MM.1S (cell line): ENCODE measurements around the gene CACHD1.

ENCODE experiments used
- DNase-seq: peaks from one replicate; pipeline ENCODE4 v3.0.0-alpha.2; 2015
- H2AFZ ChIP-seq: fragments of 300-600 bp; sonication (generic); 2 replicates; pipeline ENCODE4 v1.6.0; 2016; ENCODE audit warnings: antibody characterized with exemption, low read length
- H3F3A ChIP-seq: fragments of 300-600 bp; sonication (generic); 2 replicates; pipeline ENCODE4 v1.6.1; 2016; ENCODE audit warnings: mild to moderate bottlenecking, antibody characterized with exemption, low read length, moderate library complexity, mixed read lengths; ENCODE audit not compliant: insufficient read depth
- H3K27ac ChIP-seq: fragments of 300-600 bp; sonication (generic); 2 replicates; pipeline ENCODE4 v1.5.1; 2016; ENCODE audit warnings: mild to moderate bottlenecking, low read length
- H3K27me3 ChIP-seq: fragments of 300-600 bp; sonication (generic); replicated peaks from 2 replicates; pipeline ENCODE4 v1.6.0; 2016; ENCODE audit warnings: low read length; ENCODE audit not compliant: insufficient read depth
- H3K36me3 ChIP-seq: fragments of 300-600 bp; sonication (generic); replicated peaks from 2 replicates; pipeline ENCODE4 v1.6.1; 2016; ENCODE audit warnings: mild to moderate bottlenecking, low read length, mixed read lengths; ENCODE audit not compliant: insufficient read depth
- H3K4me1 ChIP-seq: fragments of 300-600 bp; sonication (generic); 2 replicates; pipeline ENCODE4 v1.6.1; 2016; ENCODE audit warnings: low read length, mixed read lengths
- H3K4me2 ChIP-seq: fragments of 300-600 bp; sonication (generic); 2 replicates; pipeline ENCODE4 v1.6.0; 2016; ENCODE audit warnings: low read depth, low read length
- H3K4me3 ChIP-seq: fragments of 300-600 bp; sonication (generic); 2 replicates; pipeline ENCODE4 v1.5.1; 2016; ENCODE audit warnings: low read length, mixed read lengths
- H3K79me2 ChIP-seq: fragments of 300-600 bp; sonication (generic); 2 replicates; pipeline ENCODE4 v1.6.1; 2016; ENCODE audit warnings: mixed run types, low read length, mixed read lengths
- H3K9ac ChIP-seq: fragments of 300-600 bp; sonication (generic); 2 replicates; pipeline ENCODE4 v1.6.1; 2016; ENCODE audit warnings: low read length, mixed read lengths
- H3K9me2 ChIP-seq: fragments of 300-600 bp; sonication (generic); replicated peaks from 2 replicates; pipeline ENCODE4 v1.6.1; 2016; ENCODE audit warnings: mild to moderate bottlenecking, low read length, mixed read lengths; ENCODE audit not compliant: insufficient read depth
- H3K9me3 ChIP-seq: fragments of 300-600 bp; sonication (generic); replicated peaks from 2 replicates; pipeline ENCODE4 v1.6.1; 2016; ENCODE audit warnings: mild to moderate bottlenecking, low read length, mixed read lengths; ENCODE audit not compliant: insufficient read depth
- H4K20me1 ChIP-seq: fragments of 300-600 bp; sonication (generic); 2 replicates; pipeline ENCODE4 v1.6.1; 2016; ENCODE audit warnings: mild to moderate bottlenecking, low read length, moderate library complexity, mixed read lengths; ENCODE audit not compliant: insufficient read depth
- EZH2 ChIP-seq: fragments of 300-600 bp; sonication (generic); optimal IDR thresholded peaks from 2 replicates; pipeline ENCODE3; 2017; ENCODE audit warnings: low read depth, mild to moderate bottlenecking, antibody characterized with exemption, low read length, mixed read lengths
- EZH2phosphoT487 ChIP-seq: fragments of 300-600 bp; sonication (generic); IDR thresholded peaks from 2 replicates; pipeline ENCODE4 v1.6.1; 2018; ENCODE audit warnings: antibody characterized with exemption, low read length
- TF ChIP-seq, protein P1 (sequence below): fragments of 300-600 bp; sonication (generic); IDR thresholded peaks from 2 replicates; pipeline ENCODE4 v1.5.1; 2016; ENCODE audit warnings: antibody characterized with exemption, low read length, mixed read lengths

The CACHD1 gene

DNA sequence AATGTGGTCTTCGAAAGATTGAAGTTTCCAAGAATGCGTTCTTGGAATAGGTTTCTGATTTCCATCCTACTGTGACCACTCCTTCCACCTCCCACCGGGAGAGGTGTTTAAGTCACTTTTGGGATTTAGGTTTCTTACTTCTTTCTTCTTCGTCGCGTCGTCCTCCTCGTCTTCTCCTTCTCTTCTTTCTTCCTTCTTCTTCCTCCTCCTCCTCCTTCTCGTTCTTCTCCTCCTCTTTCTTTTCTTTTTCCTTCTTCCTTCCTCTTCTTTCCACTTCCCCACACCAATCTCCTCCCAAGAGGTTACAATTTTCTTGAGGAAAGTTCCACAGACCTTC lies 2.1 kb downstream of the CACHD1 start:
- Histone ChIP-seq H3K27ac (no peak overlapping the region), H3K4me1 (no peaks in the 10 kb centered on the region), H3K4me2 (no peak overlapping the region), H3K9me2 (no peaks in the 10 kb centered on the region), H3K27me3 (no peaks in the 10 kb centered on the region; the same call in 1 of the 2 replicates), H3K9me3 (no peaks in the 10 kb centered on the region), H3K4me3 (no peak overlapping the region), H2AFZ (no peak overlapping the region), H4K20me1 (no peaks in the 10 kb centered on the region), H3K36me3 (no peaks in the 10 kb centered on the region), H3K79me2 (no peaks in the 10 kb centered on the region), H3K9ac (no peak overlapping the region), H3F3A (no peaks in the 10 kb centered on the region)
- TF ChIP-seq EZH2phosphoT487 (no peak), EZH2 (no peak)
- TF ChIP-seq, protein P1, sequence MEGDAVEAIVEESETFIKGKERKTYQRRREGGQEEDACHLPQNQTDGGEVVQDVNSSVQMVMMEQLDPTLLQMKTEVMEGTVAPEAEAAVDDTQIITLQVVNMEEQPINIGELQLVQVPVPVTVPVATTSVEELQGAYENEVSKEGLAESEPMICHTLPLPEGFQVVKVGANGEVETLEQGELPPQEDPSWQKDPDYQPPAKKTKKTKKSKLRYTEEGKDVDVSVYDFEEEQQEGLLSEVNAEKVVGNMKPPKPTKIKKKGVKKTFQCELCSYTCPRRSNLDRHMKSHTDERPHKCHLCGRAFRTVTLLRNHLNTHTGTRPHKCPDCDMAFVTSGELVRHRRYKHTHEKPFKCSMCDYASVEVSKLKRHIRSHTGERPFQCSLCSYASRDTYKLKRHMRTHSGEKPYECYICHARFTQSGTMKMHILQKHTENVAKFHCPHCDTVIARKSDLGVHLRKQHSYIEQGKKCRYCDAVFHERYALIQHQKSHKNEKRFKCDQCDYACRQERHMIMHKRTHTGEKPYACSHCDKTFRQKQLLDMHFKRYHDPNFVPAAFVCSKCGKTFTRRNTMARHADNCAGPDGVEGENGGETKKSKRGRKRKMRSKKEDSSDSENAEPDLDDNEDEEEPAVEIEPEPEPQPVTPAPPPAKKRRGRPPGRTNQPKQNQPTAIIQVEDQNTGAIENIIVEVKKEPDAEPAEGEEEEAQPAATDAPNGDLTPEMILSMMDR, result no peak
- DNase-seq, result no peak

DNA sequence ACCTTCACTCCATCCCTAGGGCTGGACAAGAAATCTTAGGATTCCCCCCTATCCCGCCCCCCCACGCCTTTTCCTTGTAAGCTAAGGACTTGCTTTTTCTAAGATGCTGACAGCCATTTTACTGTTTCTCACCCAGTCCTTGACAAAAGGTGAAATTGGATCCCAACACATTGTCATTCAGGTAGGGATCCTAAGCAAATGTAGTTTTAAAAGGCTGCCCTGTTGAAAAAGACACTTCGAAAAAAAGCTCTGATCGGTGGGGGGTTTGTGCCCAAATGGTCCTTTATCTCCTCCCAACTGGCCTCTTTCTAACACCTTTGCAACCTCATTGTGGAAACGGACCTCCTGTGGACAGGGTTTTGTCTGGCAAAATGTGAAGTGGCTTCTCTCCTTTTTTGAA lies 2.9 kb downstream of the CACHD1 start:
- Histone ChIP-seq H3K4me1 (no peaks in the 10 kb centered on the region), H3F3A (no peaks in the 10 kb centered on the region), H3K9me2 (no peaks in the 10 kb centered on the region), H3K9me3 (no peaks in the 10 kb centered on the region), H3K27me3 (no peaks in the 10 kb centered on the region; the same call in 1 of the 2 replicates), H2AFZ (no peak overlapping the region), H3K9ac (no peak overlapping the region), H3K4me2 (no peak overlapping the region), H4K20me1 (no peaks in the 10 kb centered on the region), H3K79me2 (no peaks in the 10 kb centered on the region), H3K27ac (no peak overlapping the region), H3K36me3 (no peaks in the 10 kb centered on the region), H3K4me3 (no peak overlapping the region)
- no peak for DNase-seq
- no peak for TF ChIP-seq EZH2
- TF ChIP-seq, protein P1, result no peak
- no peak for TF ChIP-seq EZH2phosphoT487

DNA sequence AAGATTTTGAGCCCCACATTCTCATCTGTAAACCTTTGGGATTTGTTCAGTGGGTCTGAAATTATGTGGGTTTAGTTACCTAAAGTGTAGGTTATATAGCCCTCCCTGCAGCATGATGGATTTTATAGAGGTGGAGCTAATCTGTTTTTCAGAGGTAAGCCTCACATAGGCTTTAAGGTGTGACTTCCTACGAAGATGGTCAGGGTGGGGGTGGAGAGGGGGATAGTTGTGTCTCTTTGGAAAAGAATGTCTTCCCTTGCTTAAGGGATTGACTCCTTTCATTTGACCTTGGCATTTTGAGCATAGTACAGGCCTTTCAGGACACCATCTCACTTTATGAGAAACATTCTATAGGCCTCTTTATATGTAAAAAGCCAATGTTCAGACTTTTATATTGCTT lies 3.4 kb downstream of the CACHD1 start:
- no peak overlapping the region for H3K9ac ChIP-seq

More for the DNA sequence above, 3.4 kb downstream of the CACHD1 start:
- Histone ChIP-seq H3K79me2 (no peaks in the 10 kb centered on the region), H3K4me1 (no peaks in the 10 kb centered on the region), H3K4me2 (no peak overlapping the region), H3K9me3 (no peaks in the 10 kb centered on the region), H2AFZ (no peak overlapping the region), H3F3A (no peaks in the 10 kb centered on the region), H3K4me3 (no peak overlapping the region), H3K27ac (no peak overlapping the region), H4K20me1 (no peaks in the 10 kb centered on the region), H3K36me3 (no peaks in the 10 kb centered on the region), H3K27me3 (no peaks in the 10 kb centered on the region; the same call in 1 of the 2 replicates), H3K9me2 (no peaks in the 10 kb centered on the region)
- TF ChIP-seq EZH2 (no peak), EZH2phosphoT487 (no peak)
- TF ChIP-seq, protein P1, result no peak
- no peak for DNase-seq
